Pancreas (tissue), 10 donors: ENCODE data around the gene TCF7L2. TPM values are rescaled to one million over a fixed set of nuclear protein-coding genes. Genes with fewer than 3 reads are reported as not detected.
A peak's percentile ranks its signal among the peaks of the same experiment; 100 is the strongest.

ENCODE experiments used
- ATAC-seq, 4 donors: fragments of 200-7000 bp; cut with Tn5 transposase; one replicate each; pipeline versions ENCODE4 v1.8.0 to v1.9.1; 2020; ENCODE audit warnings: mild to moderate bottlenecking in 4 of 4, moderate library complexity in 4 of 4
- DNase-seq, 6 donors: peaks; one replicate each; pipeline ENCODE4 v3.0.0-alpha.2; 2020
- FAIRE-seq: peaks from 2 replicates; lab custom pipeline; 2012; peaks lifted over from hg19 to GRCh38; lab: Jason Lieb, UNC
- H3K27ac ChIP-seq, 4 donors: fragments of 200-600 bp; sonication (generic); 1 replicate in 3 of 4; 2 replicates in 1 of 4; pipeline versions ENCODE4 v1.5.0 to v1.8.0; 2020
- H3K27me3 ChIP-seq, 4 donors: fragments of 200-600 bp; one replicate each; pipeline ENCODE4 v1.8.0; 2021
- H3K36me3 ChIP-seq, 3 donors: fragments of 200-600 bp; sonication (generic) in 1 of 3; one replicate each; pipeline versions ENCODE4 v1.5.0 to v1.8.0; 2020 to 2021
- H3K4me1 ChIP-seq, 3 donors: fragments of 200-600 bp; one replicate each; pipeline ENCODE4 v1.8.0; 2021
- H3K4me3 ChIP-seq, 4 donors: fragments of 200-600 bp; sonication (generic) in 2 of 4; one replicate each; pipeline versions ENCODE4 v1.5.0 to v1.8.0; 2020 to 2021
- H3K9me3 ChIP-seq, 4 donors: fragments of 200-600 bp; one replicate each; pipeline ENCODE4 v1.8.0; 2021
- WGBS, 2 donors: extraction: QIAGEN DNeasy Blood & Tissue Kit; methylation state at CpG; one replicate each; pipeline ENCODE4 v1.1.7; 2013; 5-methylcytosine and 5-hydroxymethylcytosine counted together
- intact Hi-C, 3 donors: fragments of 100-400 bp; cut with DNase I; formaldehyde crosslinking; loops; one replicate each; pipeline versions ENCODE4 v1.11.1 to v1.14.2; 2022
- polyA plus RNA-seq, 2 donors: library from polyadenylated mRNA; stranded (reverse); fragments of 200-250 nt; gene quantifications; one replicate each; pipeline ENCODE4 v1.2.3, GENCODE V29; 2013
- total RNA-seq, 6 donors: library from RNA; stranded (reverse); fragmentation: NEBNext Ultra II Directional in 4 of 6; extraction: Animal tissue kit (Norgen Biotek cat#: 25700) in 4 of 6; gene quantifications; one replicate each; pipeline versions ENCODE4 v1.2.1 to v1.2.4, GENCODE V29; 2021 to 2023
- TF ChIP-seq, protein P1 (sequence below), 4 donors: fragments of 200-600 bp; sonication (generic) in 3 of 4; IDR thresholded peaks; one replicate each; pipeline versions ENCODE4 v1.5.0 to v1.8.0; 2021; ENCODE audit warnings: antibody characterized with exemption in 4 of 4
- donor health status: healthy with polysubstance abuse.
- donor health status: DM: no; HTN: no; CAD: no; lungs with moderate emphysema.
- donor health status: DM: no; HTN: no; CAD: no.
- donor health status: control.
- donor health status: control.
- donor health status: Bipolar disorder and iron deficiency.
- donor health status: DM: yes; HTN: yes; CAD: no.
- donor health status: DM: no; HTN: no; CAD: no.
- donor health status: DM: no; HTN: no; CAD: no.
- donor health status: DM: yes; HTN: yes; CAD: no.

The TCF7L2 gene
- total and polyA plus RNA-seq, 8 donors = 7.9 to 22.3 (median 11.6) TPM

DNA sequence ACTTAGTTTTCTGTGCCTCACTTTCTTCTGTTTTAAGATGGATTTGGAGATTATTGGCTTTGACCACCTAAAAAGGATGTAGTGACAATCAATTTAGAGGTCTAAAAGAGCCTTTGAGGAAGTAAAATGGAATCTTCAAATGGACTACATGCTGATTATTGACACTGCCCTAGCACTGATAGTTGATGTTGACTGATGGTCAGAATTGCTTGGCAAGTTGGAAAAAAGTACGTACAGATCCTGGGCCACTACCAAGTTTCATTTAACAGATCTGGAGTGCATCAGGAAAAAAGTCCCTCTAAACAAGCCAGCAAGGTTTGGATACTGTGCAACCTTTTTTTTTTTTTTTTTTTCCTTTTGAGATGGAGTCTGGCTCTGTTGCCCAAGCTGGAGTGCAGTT is 81.1 kb downstream of the TCF7L2 start:
- H3K4me3 ChIP-seq = no peak overlapping the region
- ATAC-seq (no peak), FAIRE-seq (no peak), DNase-seq (no peak)
- no peak overlapping the region for H3K27ac ChIP-seq
- H3K27me3 ChIP-seq = no peaks in the 10 kb centered on the region
- H3K4me1 ChIP-seq = peaks cover 0 to 19% (median 0%) of the 10 kb centered on the region in 3 donors
- H3K9me3 ChIP-seq = no peaks in the 10 kb centered on the region
- 19 to 21% methylated on average over 1 of the region's 1 CpG for WGBS, 2 donors
- TF ChIP-seq, protein P1, sequence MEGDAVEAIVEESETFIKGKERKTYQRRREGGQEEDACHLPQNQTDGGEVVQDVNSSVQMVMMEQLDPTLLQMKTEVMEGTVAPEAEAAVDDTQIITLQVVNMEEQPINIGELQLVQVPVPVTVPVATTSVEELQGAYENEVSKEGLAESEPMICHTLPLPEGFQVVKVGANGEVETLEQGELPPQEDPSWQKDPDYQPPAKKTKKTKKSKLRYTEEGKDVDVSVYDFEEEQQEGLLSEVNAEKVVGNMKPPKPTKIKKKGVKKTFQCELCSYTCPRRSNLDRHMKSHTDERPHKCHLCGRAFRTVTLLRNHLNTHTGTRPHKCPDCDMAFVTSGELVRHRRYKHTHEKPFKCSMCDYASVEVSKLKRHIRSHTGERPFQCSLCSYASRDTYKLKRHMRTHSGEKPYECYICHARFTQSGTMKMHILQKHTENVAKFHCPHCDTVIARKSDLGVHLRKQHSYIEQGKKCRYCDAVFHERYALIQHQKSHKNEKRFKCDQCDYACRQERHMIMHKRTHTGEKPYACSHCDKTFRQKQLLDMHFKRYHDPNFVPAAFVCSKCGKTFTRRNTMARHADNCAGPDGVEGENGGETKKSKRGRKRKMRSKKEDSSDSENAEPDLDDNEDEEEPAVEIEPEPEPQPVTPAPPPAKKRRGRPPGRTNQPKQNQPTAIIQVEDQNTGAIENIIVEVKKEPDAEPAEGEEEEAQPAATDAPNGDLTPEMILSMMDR (IDR thresholded peaks at IDR 0.05) = no peak
- intact Hi-C loops = no loop called here
- no peaks in the 10 kb centered on the region for H3K36me3 ChIP-seq

- DNase-seq (no peak), FAIRE-seq (no peak), ATAC-seq (no peak)
- H3K27ac ChIP-seq = no peak overlapping the region
- no peak overlapping the region for H3K4me3 ChIP-seq
- TF ChIP-seq, protein P1 (IDR thresholded peaks at IDR 0.05) = no peak
- no peaks in the 10 kb centered on the region for H3K36me3 ChIP-seq
- 90 to 95% methylated on average over 8 of the region's 8 CpGs for WGBS, 2 donors
- intact Hi-C loops = no loop called here
- no peaks in the 10 kb centered on the region for H3K27me3 ChIP-seq
- H3K9me3 ChIP-seq = no peaks in the 10 kb centered on the region
- H3K4me1 ChIP-seq = peaks cover 0 to 9% (median 0%) of the 10 kb centered on the region in 3 donors
These were observed 83.9 kb downstream of the TCF7L2 start for GRCh38 chr10:113033991-113034390.

GRCh38 chr10:113035732-113036312 is 85.8 kb downstream of the TCF7L2 start:
- TF ChIP-seq, protein P1 (IDR thresholded peaks at IDR 0.05) = no peak
- FAIRE-seq (no peak), ATAC-seq (peak; percentile 86 to 93 (median 89)), DNase-seq (peak in 3 of 6 donors; percentile 28 to 48 (median 33))
- Histone ChIP-seq H3K9me3 (no peaks in the 10 kb centered on the region), H3K4me3 (no peak overlapping the region), H3K4me1 (peaks cover 0 to 9% (median 0%) of the 10 kb centered on the region in 3 donors), H3K36me3 (peaks cover 0 to 1% (median 0%) of the 10 kb centered on the region in 3 donors), H3K27me3 (no peaks in the 10 kb centered on the region), H3K27ac (peak overlapping the region in 1 of 4 donors; percentile 25)
- intact Hi-C loops = no loop called here
- 17 to 19% methylated on average over 5 of the region's 5 CpGs for WGBS, 2 donors

DNA sequence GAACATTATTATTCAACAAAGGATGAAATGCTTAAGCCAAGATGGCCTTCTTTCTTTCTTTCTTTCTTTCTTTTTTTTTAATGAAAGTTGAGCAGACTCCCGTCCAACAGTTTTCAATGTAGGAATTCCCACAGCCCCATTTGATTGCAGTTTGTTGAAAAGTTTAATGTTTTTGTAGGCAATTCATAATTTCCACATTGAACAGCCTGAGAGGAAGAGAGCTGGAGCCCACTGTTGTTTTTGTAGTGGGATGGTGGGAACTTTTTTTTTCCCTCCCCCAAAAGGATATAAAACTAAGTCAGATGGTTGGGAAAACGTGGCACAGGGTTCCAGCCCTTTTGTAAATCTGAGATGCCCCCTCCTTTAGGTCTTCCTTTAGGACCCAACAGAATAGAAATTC is 86.6 kb downstream of the TCF7L2 start:
- FAIRE-seq (no peak), ATAC-seq (no peak), DNase-seq (no peak)
- no peak overlapping the region for H3K27ac ChIP-seq
- H3K36me3 ChIP-seq = peaks cover 0 to 3% (median 0%) of the 10 kb centered on the region in 3 donors
- H3K4me3 ChIP-seq = no peak overlapping the region
- no peaks in the 10 kb centered on the region for H3K27me3 ChIP-seq
- no peaks in the 10 kb centered on the region for H3K9me3 ChIP-seq
- TF ChIP-seq, protein P1 (IDR thresholded peaks at IDR 0.05) = no peak
- WGBS, 2 donors = 89 to 92% methylated on average over 2 of the region's 2 CpGs
- peaks cover 0 to 9% (median 0%) of the 10 kb centered on the region in 3 donors for H3K4me1 ChIP-seq
- intact Hi-C loops = no loop called here

DNA sequence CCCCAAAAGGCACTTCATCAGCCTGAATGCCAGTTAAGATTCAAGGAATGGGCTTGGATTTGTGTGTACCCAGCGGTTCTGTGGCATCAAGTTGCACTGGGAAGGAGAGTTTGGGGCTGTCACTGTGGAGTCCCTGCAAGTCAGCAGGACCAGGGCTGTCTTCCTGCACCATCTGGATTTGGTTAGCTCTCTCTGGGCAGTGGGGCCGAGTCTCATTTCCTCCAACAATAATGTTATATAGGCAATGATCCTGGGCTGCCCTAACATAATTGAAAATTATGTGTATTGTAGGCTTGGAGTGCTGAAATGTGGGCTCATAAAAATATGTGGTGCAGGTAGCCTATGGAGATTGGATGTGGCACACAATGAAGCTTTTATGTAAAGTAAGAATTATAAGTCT is 87.2 kb downstream of the TCF7L2 start:
- H3K4me3 ChIP-seq = no peak overlapping the region
- FAIRE-seq = no peak
- H3K27ac ChIP-seq = no peak overlapping the region
- 96 to 98% methylated on average over 2 of the region's 2 CpGs for WGBS, 2 donors
- no peaks in the 10 kb centered on the region for H3K27me3 ChIP-seq
- no peak for DNase-seq
- TF ChIP-seq, protein P1 (IDR thresholded peaks at IDR 0.05) = no peak
- peaks cover 0 to 9% (median 0%) of the 10 kb centered on the region in 3 donors for H3K4me1 ChIP-seq
- no peaks in the 10 kb centered on the region for H3K9me3 ChIP-seq
- H3K36me3 ChIP-seq = peaks cover 0 to 3% (median 0%) of the 10 kb centered on the region in 3 donors
- intact Hi-C loops = no loop called here
- no peak for ATAC-seq
